SU-DHL-6 (cell line): ENCODE results near the gene AQP2.

ENCODE experiments used
- H2AFZ ChIP-seq: fragments of 200-600 bp; sonication (generic); 2 replicates; pipeline ENCODE4 v1.6.1; 2014; ENCODE audit warnings: low read depth, mild to moderate bottlenecking, moderate library complexity, mixed read lengths, antibody characterized with exemption, low read length; ENCODE audit not compliant: severe bottlenecking
- H3F3A ChIP-seq: fragments of 200-600 bp; shearing (Covaris generic); 2 replicates; pipeline ENCODE4 v1.6.0; 2016; ENCODE audit warnings: antibody characterized with exemption, mild to moderate bottlenecking; ENCODE audit not compliant: insufficient read depth
- H3K27ac ChIP-seq: fragments of 200-600 bp; sonication (generic); 2 replicates; pipeline ENCODE4 v1.5.1; 2016; ENCODE audit warnings: low read depth, mild to moderate bottlenecking, low read length, moderate library complexity, mixed read lengths
- H3K27me3 ChIP-seq: fragments of 200-600 bp; sonication (generic), shearing (Covaris generic); 2 replicates; pipeline ENCODE4 v1.6.0; 2014; ENCODE audit warnings: mild to moderate bottlenecking, low read length
- H3K36me3 ChIP-seq: fragments of 200-600 bp; sonication (generic); 2 replicates; pipeline ENCODE4 v1.6.1; 2014; ENCODE audit warnings: mild to moderate bottlenecking, low read length, mixed read lengths
- H3K4me2 ChIP-seq: fragments of 300-600, 200-600 bp; shearing (Covaris generic), sonication (generic); 2 replicates; pipeline ENCODE4 v1.6.0; 2014; ENCODE audit warnings: low read length, low read depth, mild to moderate bottlenecking; ENCODE audit not compliant: poor library complexity, severe bottlenecking
- H3K4me3 ChIP-seq: fragments of 200-600 bp; sonication (generic); 2 replicates; pipeline ENCODE4 v1.5.1; 2014; ENCODE audit warnings: antibody characterized with exemption, low read length, mild to moderate bottlenecking, mixed read lengths; ENCODE audit not compliant: insufficient read depth, poor library complexity, severe bottlenecking
- H3K79me2 ChIP-seq: fragments of 200-600 bp; sonication (generic); 2 replicates; pipeline ENCODE4 v1.6.1; 2014; ENCODE audit warnings: mild to moderate bottlenecking, low read length, moderate library complexity; ENCODE audit not compliant: insufficient read depth
- H3K9ac ChIP-seq: fragments of 200-600 bp; sonication (generic); 2 replicates; pipeline ENCODE4 v1.7.0; 2014; ENCODE audit warnings: mild to moderate bottlenecking, low read length
- H3K9me2 ChIP-seq: fragments of 200-600 bp; sonication (generic); replicated peaks from 2 replicates; pipeline ENCODE4 v1.6.1; 2014; ENCODE audit warnings: low read length; ENCODE audit not compliant: insufficient read depth
- H3K9me3 ChIP-seq: fragments of 200-600 bp; sonication (generic); 2 replicates; pipeline ENCODE4 v1.6.1; 2014; ENCODE audit warnings: low read length, mixed read lengths; ENCODE audit not compliant: insufficient read depth
- H4K20me1 ChIP-seq: fragments of 200-600 bp; sonication (generic); 2 replicates; pipeline ENCODE4 v1.6.1; 2014; ENCODE audit warnings: low read depth, mild to moderate bottlenecking, antibody characterized with exemption, low read length, moderate library complexity, mixed read lengths
- EZH2phosphoT487 ChIP-seq: fragments of 200-600 bp; sonication (generic), shearing (Covaris generic); conservative IDR thresholded peaks from 2 replicates; pipeline ENCODE4 v1.6.1; 2018; ENCODE audit warnings: mild to moderate bottlenecking, antibody characterized with exemption, low read length, moderate library complexity, mixed read lengths
- TF ChIP-seq, protein P1 (sequence below): fragments of 200-600 bp; sonication (generic); IDR thresholded peaks from one replicate; pipeline ENCODE4 v1.5.1; 2017; ENCODE audit warnings: antibody characterized with exemption, mild to moderate bottlenecking, low read length, moderate library complexity; ENCODE audit not compliant: insufficient read depth, poor library complexity, severe bottlenecking

AQP2 gene

DNA sequence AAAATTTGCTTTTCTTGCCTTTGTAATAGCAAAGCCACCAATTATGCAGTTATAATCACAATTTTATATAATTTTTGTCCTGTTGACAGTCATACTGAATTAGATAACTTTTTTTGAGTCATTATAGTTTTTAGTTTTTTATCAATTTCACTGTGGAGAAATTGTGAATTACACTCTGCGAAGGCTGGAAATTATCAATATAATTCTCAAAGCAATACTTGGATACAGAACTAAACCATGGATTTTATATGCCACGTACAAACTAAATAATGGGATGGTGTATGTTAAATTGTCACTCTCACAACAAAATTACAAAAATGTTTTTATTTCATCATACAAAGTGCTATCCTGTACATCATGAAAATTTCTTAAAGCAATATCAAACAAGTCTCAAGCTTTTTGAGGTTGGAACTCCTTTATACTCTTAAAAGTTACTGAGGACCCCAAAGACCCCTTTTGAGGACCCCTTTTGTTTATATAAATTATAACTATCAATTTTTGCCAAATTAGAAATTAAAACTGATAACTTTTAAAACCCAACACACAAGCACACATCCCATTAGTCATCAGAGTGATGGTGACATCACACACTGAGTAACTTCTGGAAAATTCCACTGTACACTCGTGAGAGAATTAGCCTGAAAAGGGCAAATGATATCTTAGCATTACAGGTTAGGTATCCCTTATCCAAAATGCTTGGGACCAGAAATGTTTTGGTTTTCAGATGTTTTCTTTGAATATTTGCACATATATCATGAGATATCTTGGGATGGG lies 19.8 kb upstream of the AQP2 start:
- Histone ChIP-seq H3K27me3 (no peaks in the 10 kb centered on the region), H2AFZ (no peak overlapping the region), H3K9me3 (no peaks in the 10 kb centered on the region), H3K4me3 (no peak overlapping the region), H3K9ac (no peak overlapping the region), H3K79me2 (no peaks in the 10 kb centered on the region), H3K36me3 (no peaks in the 10 kb centered on the region), H3K9me2 (no peaks in the 10 kb centered on the region), H3K4me2 (no peak overlapping the region), H4K20me1 (no peaks in the 10 kb centered on the region), H3K27ac (no peak overlapping the region), H3F3A (no peaks in the 10 kb centered on the region)
- no peak for TF ChIP-seq EZH2phosphoT487
- TF ChIP-seq, protein P1, sequence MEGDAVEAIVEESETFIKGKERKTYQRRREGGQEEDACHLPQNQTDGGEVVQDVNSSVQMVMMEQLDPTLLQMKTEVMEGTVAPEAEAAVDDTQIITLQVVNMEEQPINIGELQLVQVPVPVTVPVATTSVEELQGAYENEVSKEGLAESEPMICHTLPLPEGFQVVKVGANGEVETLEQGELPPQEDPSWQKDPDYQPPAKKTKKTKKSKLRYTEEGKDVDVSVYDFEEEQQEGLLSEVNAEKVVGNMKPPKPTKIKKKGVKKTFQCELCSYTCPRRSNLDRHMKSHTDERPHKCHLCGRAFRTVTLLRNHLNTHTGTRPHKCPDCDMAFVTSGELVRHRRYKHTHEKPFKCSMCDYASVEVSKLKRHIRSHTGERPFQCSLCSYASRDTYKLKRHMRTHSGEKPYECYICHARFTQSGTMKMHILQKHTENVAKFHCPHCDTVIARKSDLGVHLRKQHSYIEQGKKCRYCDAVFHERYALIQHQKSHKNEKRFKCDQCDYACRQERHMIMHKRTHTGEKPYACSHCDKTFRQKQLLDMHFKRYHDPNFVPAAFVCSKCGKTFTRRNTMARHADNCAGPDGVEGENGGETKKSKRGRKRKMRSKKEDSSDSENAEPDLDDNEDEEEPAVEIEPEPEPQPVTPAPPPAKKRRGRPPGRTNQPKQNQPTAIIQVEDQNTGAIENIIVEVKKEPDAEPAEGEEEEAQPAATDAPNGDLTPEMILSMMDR: no peak

DNA sequence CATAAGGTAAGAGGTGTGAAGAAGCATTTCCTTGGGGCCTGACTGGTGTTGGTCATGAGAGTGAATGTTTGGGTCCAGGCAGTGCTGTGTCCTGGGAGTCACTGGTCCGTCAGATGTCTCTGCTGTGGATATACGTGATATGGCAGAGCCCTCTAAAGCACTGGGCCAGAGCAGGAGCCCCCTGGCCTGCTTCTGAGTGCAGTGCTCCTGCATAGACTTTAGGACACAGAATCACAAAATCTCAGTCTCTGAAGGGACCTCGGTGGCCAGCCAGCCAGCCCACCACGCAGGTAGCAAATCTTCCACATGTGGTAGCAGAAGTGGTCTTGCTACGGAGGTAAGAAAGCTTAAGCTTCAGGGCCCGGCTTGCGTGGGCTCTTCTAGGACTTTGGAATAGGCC lies 18.5 kb upstream of the AQP2 start:
- Histone ChIP-seq H3K27me3 (no peaks in the 10 kb centered on the region), H3K9me3 (no peaks in the 10 kb centered on the region), H3F3A (no peaks in the 10 kb centered on the region), H3K4me3 (no peak overlapping the region), H3K27ac (no peak overlapping the region), H3K36me3 (no peaks in the 10 kb centered on the region), H3K9ac (no peak overlapping the region), H3K79me2 (no peaks in the 10 kb centered on the region), H3K9me2 (no peaks in the 10 kb centered on the region), H3K4me2 (no peak overlapping the region), H2AFZ (no peak overlapping the region), H4K20me1 (no peaks in the 10 kb centered on the region)
- TF ChIP-seq EZH2phosphoT487: no peak
- TF ChIP-seq, protein P1: no peak

DNA sequence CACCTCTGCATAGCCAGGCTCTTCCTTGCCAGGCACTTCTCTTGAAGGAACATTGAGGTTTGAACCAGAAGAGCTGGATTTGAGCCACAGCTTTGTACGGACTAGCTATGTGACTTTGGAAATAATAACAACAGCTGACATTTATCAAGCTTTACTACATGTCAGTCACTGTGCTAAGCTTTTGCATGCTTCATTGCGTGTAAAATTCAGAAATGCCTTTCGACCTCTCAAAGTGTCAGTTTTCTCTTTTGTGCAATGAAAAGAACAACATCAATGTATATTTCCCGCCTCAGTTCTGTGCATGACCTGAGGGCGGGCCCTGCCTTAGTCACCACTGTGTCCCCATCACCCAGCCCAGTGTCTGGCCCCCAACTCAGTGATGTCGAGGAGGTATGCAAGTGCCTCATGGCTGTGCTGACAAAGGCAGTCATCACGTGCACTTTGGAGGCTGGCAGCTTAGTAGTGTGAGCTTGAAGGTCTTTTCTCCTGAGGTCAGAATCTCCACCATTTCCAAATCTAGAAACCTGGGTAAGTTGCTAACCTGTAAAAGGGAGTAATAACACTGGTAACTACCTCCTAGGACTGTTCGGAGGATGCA lies 17.9 kb upstream of the AQP2 start:
- no peaks in the 10 kb centered on the region for H3K36me3 ChIP-seq
- no peaks in the 10 kb centered on the region for H4K20me1 ChIP-seq
- no peak overlapping the region for H3K9ac ChIP-seq
- TF ChIP-seq, protein P1: no peak
- no peak for TF ChIP-seq EZH2phosphoT487
- no peak overlapping the region for H3K27ac ChIP-seq
- no peak overlapping the region for H3K4me3 ChIP-seq
- H3K4me2 ChIP-seq: no peak overlapping the region
- H3K79me2 ChIP-seq: no peaks in the 10 kb centered on the region
- no peaks in the 10 kb centered on the region for H3K27me3 ChIP-seq
- no peaks in the 10 kb centered on the region for H3K9me2 ChIP-seq
- H3F3A ChIP-seq: no peaks in the 10 kb centered on the region
- H3K9me3 ChIP-seq: no peaks in the 10 kb centered on the region
- no peak overlapping the region for H2AFZ ChIP-seq
